Adipose tissue (tissue), 3 donors: ENCODE results near the gene ARHGAP4. TPM values are rescaled to one million over a fixed set of nuclear protein-coding genes. Genes with fewer than 3 reads are reported as not detected.

Experiments used
- H3K27ac ChIP-seq: one replicate; pipeline ENCODE4 v1.5.1; 2013; ENCODE audit warnings: low read depth, low read length
- WGBS, 3 donors: extraction: QIAGEN DNeasy Blood & Tissue Kit; methylation state at CpG; one replicate each; pipeline ENCODE4 v1.1.7; 2013; 5-methylcytosine and 5-hydroxymethylcytosine counted together
- polyA plus RNA-seq, 3 donors: library from polyadenylated mRNA; stranded (reverse); fragments of 200-250 nt; gene quantifications; one replicate each; pipeline ENCODE4 v1.2.3, GENCODE V29; 2013
- donor health status: healthy with polysubstance abuse.
- donor health status: Bipolar disorder and iron deficiency.
- donor health status: healthy.

The ARHGAP4 gene
- polyA plus RNA-seq, 3 donors: 9.9 to 106 (median 43.6) TPM

DNA sequence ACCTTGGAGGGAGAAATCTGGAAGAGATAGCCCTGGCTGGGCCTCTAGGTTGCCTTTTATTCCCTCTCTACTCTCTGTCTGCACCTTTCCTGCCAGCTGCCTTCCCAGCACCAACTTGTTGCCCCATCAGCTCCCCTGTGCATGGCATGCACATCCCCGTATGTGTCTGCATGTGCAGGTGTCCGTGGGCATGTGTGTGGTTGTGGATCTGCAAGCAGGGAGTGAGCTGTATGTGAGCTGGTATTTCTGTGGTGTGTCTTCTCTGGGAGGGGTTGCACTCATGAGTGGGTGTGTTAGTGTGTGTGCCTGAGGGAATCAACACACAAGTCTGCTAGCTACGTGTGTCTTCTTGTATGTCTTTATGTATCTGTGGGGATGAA, 50.0 kb downstream of the ARHGAP4 start:
- WGBS, 3 donors: 61 to 68% (median 64%) methylated on average over 3 of the region's 3 CpGs
- H3K27ac ChIP-seq: no peak overlapping the region

DNA sequence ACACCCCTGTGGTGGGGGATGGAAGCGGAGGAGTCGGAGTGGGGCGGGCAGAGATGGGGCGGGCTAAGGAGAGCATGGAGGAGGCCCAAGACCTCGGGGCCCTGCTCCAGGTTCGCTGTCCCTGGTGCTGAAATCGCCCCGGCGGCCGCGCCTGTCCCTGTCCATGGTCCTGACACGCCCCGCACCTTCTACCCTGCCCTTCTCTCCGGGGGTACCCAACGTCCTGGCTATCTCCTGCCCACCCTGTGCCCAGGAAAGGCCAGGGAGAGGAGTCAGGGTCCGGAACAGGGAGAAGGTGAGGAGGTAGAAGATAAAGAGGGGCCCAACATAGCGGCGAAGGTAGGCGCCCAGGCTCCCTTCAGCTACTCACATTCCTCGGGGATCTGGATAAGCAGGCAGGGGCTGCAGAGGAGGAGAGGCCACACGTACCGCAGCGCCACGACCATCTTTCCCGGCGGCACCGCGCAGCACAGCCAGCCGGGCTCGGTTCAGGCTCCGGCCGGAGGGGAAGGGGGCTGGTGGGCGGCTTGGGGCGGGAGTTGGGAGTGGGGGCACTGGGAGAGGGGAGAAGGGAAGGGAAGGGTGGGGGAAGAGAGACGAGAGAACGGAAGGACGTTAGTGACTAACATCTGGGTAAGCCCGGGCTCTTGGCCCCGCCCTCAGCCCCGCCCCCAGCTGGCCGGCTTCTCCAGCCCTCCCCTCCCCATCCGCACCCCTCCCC, 50.5 kb downstream of the ARHGAP4 start:
- 0 to 13% (median 2%) methylated on average over 1 to 39 of the region's 42 CpGs for WGBS, 3 donors
- no peak overlapping the region for H3K27ac ChIP-seq

DNA sequence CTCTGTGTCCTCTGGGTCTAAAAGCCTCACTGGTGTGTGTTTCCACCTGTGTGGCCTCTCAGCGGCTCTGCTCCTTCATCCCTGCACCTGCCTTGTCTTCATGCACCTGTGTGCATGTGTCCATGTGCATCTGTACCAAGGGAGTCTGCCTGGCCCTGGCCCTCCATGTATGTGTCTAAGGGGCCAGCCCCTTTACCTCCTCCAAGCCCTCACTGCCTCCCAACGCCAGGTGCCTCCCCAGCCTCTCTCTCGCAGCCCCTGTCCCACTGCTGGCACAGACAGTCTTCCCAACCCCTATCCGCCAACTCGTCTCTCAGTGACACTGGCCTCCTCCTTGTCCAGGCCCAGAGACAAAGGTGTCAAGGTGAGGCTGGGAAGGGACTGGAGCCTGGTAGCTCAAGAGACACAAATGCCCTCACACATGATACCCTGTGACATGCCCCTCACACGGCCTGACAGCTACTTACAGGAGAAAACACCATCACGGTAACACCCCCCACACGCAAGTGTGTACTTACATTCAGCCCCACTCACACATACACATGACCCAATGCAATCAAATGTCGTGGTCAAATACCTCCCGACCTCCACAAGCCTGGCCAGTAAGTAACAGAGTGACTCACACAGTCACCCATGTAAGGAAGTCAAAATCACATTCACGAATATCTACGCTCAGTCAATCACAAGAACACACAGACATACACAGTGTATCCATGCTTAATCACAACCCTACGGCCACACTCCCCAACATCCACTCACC, 51.5 kb downstream of the ARHGAP4 start:
- 72 to 85% (median 85%) methylated on average over 13 of the region's 13 CpGs for WGBS, 3 donors
- H3K27ac ChIP-seq: no peak overlapping the region

DNA sequence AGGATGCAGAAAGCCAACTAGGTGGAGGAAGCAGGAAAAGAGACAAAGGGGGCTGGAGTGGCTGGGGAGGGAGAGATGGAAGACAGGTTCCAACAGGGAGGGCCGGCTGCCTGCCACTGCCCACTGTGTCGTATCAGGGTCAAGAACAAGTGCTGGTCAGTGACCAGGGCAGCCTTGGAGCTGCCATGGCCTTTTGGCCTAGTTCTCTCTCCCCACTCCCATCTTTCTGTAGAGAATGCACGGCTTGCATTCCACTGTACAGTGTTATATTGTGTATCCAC, 52.0 kb downstream of the ARHGAP4 start:
- H3K27ac ChIP-seq: no peak overlapping the region
- 53 to 56% methylated on average over 3 of the region's 3 CpGs; no CpG with 5 or more reads in 1 of the 3 donors for WGBS, 3 donors

DNA sequence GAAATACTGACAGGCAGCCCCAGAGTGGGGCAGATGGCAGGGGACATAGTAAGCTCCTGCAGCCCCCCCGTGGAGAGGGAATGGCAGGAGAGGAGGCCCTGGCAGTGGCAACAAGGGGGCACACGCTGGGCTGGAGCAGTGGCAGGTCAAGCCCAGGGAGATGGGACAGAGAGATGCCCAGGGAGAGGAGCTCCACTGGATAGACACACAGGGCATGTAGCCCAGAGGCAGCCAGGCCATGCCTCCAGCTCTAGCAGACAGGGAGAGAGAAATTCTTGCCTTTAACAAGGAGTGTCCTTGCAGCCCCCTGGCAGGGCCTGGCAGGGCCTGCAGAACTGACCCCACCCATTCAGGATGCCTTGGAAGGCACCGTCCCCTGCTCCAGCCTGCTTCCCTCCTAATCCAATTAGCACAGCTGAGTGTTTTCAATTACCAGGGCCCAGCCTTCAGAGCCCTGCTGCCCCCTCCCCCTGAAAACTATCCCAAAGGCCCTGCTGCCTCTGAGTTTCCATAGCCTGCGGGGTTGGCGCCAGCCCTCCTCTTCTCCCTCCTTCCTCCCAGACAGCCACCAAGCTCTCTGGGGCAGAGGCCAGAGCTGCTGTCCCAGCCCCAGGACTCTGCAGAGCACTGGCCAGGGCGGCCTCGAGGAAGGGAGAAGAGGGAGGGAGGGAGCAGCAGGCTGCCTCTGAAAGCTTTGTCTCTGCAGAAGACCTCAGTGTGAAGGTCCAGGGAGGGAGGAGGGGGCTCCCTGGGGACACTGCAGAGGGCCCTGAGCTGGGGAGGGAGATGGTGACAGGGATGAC, 52.6 kb downstream of the ARHGAP4 start:
- 9 to 49% (median 45%) methylated on average over 2 to 7 of the region's 7 CpGs for WGBS, 3 donors

DNA sequence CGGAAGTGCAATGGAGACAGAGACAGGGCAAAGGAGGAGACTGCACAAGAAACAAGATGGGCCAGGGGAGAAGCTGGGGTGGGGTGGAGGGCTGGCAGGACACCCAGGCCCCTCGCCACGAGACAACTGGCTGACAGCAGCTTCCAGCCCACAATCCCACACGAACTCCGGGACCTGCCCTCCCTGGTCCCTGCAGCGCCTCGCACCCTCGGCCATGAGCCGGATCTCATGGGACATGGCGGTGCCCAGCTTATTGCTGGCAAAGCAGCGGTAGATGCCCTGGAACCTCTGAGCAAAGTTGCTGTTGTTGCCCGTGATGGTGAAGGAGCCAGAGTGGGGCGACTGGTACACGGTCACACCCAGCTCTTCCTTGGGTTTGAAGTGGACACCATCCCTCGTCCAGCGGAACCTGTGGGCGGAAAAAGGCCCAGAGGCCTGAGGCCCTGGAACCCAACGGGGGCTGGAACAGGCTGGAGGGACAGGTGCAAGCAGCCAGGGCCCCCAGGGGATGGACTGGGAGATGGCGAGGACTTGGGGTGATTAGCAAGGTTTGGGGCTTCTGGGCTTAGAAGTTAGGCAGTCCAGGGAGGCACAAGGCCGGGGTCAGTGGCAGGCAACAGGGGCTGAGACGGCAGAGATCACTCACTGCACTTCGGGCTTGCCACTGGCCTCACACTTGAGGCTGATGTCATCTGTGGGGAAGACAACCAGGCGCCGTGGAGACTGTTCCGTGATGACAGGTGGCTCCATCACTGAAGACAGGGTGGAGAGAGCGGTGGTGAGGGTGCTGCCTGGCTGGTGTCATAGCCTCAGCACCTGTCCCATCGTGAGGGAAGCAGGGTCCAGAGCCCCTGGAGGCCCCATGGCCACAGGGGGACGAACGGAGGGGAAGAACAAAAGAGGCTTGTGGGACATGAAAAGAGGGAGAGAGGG, 53.9 kb downstream of the ARHGAP4 start:
- no peak overlapping the region for H3K27ac ChIP-seq
- 74 to 82% (median 76%) methylated on average over 20 to 29 of the region's 29 CpGs for WGBS, 3 donors

More for the DNA sequence above, 52.6 kb downstream of the ARHGAP4 start:
- H3K27ac ChIP-seq: no peak overlapping the region

DNA sequence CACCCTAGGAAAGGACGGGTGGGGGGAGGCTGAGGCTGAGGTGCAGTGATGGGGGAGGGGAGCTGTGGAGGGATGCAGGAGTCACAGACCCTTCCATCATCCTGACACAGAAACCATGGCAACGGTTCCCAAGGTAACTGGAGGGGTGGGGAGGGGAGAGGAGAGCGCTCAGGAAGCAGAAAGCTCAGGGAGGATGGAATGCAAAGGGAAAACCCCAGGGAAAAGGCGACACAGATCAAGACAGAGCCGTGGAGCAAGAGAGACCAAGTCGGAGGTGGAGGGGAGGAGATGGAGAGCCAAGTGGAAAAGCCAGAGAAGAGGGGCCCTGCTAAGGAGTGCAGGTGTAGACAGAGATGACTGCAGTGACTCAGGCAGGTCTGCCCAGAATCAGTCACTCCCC, 54.6 kb downstream of the ARHGAP4 start:
- H3K27ac ChIP-seq: no peak overlapping the region
- 14 to 32% (median 28%) methylated on average over 5 to 6 of the region's 6 CpGs for WGBS, 3 donors

DNA sequence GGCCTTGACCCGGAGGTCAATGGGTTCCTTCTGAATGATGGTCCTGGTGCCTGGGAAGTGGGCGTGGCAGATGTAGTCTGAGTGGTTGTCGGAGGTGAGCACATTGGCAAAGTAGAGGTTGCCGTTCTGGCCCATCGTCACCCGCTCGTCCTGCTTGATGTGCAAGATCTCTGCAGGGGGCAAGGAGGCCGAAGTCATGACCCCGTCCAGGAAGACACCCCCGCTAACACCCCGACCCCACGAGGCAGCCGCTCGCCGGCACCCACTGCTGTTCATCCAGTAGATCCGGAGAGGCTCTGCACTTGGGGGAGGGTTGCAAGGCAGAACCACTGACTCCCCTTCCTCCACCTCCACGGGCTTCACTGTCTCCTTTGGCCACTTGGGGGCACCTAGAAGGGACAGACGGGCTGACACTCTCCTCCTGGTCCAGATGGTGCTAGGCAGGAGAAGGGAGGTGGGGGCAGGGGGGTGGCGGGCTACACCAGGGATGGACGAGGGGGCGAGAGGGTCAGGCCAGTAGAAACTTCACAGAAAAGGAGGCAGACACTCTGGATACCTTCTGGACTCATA, 55.2 kb downstream of the ARHGAP4 start:
- 50 to 62% (median 54%) methylated on average over 9 to 21 of the region's 21 CpGs for WGBS, 3 donors
- no peak overlapping the region for H3K27ac ChIP-seq

DNA sequence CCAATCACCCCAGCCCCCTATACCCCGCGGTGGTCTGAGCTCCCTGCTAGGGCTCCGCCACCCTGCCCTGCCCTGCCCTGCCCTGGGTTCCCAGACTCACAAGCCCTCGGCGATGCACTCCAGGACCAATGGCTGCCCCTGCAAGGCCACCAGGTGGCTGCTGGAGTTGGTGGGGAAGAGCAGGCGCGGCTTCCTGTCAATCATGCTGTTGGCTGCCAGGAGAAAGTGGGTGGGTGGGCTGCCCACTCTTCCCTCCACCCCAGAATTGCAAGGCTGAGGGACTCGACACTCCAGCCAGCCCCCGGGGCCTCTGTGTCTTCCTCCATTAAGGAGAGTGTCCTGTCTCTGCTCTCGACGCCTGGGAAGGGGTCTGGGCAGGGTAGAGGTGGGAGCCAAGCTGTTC, 55.8 kb downstream of the ARHGAP4 start:
- 73 to 90% (median 78%) methylated on average over 9 to 11 of the region's 11 CpGs for WGBS, 3 donors
- no peak overlapping the region for H3K27ac ChIP-seq

DNA sequence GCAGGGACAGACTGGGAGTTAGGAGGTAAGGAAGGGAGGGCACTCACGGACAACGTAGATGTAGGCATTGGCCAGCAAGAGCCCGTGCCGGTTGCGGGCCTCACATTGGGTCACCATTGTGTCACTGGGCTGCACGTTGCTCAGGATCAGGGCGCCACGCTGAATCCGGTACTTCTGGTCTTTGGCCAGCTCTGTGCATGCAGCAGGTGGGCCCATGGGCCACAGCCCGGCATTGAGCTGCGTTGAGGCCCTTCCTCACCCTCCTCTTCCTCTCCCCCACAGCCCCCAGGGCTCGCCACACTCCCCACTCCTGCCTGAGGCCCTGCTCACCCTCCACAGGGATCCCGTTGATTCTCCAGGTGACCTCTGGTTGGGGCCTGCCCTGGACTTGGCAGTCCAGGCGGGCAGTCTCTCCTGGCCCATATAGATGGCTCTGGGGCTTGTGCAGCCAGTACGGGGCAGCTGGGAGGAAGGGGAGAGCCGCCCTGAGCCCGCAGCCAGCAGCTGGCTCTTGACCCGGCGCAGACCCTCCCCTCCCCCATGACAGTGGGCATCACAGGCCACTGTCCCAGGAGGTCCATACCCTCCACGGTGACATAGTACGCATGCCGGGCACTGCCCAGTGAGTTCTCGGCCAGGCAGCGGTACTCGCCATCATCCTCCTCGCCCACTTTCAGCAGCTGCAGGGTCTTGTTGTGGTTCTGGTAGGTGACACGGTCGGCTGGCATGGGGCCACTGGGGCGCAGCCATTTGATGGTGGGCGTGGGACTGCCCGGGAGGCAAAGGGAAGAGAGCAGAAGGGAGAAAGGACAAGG, 56.4 kb downstream of the ARHGAP4 start:
- H3K27ac ChIP-seq: no peak overlapping the region
- WGBS, 3 donors: 83 to 91% (median 85%) methylated on average over 9 to 31 of the region's 31 CpGs

DNA sequence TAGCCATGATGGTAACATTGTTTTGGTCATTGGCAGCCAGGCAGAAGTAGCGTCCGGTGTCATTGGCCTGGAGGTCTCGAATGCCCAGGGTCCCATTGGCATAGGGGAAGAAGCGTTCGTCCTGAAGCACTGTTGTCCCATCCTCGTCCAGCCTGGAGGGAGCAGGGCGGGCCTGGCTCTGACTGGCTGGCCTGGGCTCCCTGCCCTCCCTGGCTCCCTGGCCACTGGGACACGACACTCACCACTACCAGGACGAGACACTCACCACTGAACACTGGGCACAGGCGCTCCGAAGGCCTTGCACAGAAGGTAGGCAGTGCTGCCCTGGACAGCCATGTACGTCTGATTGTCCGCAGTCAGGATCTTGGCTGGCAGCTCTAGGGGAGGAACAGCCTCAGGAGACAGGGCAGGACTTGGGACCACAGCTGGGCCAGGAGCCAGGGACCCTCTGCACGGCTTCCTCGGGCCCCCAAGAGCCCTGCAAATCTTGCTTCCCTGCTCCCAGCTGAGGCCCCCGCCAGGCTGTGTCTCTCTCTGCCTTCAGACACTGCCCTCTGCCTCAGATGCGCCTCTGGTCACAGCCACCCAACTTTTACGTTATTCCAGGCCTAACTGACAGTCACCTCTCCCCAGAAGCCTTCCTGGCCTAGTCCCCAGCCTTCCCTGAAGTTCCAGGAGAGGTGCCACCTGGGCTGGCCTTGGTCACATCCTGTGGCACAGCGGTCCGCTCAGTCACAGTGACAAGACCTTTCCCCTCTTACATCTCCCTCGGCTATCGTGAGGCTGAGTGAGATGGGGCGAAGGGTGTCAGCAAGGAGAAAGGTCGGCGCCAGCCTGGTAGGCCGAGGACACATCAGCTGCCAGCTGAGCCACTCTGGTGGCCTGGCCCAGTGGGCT, 57.2 kb downstream of the ARHGAP4 start:
- H3K27ac ChIP-seq: no peak overlapping the region
- 89 to 94% (median 93%) methylated on average over 15 to 26 of the region's 26 CpGs for WGBS, 3 donors

DNA sequence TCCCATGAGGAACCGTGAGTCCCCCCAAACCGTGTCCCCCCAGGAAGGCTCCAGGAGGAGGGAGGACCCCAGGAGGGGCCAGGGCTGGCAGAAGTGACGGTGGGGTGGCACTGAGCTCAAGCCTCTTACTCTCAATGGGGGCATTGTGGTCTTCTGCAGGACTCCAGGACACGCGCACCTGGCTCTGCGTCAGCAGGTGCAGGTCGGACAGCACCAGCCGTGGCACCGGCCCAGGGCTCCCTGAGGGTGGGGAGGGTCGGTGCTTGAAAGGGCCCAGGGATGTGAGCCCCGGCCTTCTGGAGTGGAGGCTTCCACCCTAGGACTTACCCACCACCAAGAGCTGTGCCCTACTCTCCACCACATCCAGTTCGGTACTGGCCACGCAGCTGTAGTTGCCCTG, 58.4 kb downstream of the ARHGAP4 start:
- WGBS, 3 donors: 87 to 94% (median 91%) methylated on average over 5 to 13 of the region's 13 CpGs
- no peak overlapping the region for H3K27ac ChIP-seq

DNA sequence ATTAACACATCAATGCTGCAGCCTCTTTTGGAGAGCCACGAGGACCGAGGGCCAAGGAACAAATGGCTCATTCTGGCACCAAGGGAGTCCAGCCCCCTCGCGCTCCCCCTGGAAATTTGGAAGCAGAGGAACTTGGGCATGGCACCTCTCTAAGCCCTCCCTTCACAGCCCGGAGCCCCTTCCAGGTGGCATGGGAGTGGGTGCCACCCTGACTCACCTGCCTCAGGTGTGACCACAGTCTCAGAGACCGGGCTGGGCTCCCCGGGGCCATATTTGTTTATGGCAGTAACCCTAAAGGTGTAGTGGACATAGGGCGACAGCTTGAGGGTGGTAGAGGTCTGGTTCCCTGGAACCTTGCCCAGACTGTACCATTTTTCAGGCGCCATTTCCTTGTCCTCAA, 58.9 kb downstream of the ARHGAP4 start:
- no peak overlapping the region for H3K27ac ChIP-seq
- 81 to 88% (median 82%) methylated on average over 9 of the region's 9 CpGs for WGBS, 3 donors

DNA sequence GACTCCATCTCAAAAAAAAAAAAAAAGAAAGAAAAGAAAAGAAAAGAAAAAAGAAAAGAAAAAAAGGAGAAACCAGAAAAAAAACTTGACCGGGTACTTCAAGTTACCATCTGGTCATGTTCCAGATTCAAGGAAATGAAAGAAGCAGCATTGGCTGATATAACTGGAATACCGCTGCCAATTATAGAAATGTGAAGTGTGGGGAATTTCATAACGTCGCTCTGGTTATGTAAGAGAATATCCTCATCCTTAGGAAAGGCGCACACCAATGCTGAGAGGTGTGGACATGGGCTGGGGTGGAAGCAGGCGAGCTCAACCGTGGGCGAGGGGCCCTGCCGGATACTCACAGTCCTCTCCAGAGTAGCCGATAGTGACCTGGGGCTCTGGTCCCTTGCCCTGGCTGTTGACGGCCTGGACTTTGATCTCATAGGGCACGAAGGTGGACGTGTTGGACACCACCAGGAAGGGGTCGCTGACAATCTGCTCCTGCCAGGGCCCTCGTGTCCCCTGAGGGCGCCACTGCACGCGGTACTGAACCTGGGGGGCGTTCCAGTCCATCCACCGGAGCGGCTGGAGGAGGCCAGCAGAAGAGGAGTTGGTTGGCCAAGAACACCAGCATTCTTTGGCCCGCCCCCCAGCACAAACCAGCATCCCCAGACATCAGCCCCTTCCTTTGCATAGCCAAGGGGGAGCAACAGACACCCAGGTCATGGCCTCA, 59.6 kb downstream of the ARHGAP4 start:
- 77 to 80% (median 77%) methylated on average over 21 to 22 of the region's 22 CpGs for WGBS, 3 donors

DNA sequence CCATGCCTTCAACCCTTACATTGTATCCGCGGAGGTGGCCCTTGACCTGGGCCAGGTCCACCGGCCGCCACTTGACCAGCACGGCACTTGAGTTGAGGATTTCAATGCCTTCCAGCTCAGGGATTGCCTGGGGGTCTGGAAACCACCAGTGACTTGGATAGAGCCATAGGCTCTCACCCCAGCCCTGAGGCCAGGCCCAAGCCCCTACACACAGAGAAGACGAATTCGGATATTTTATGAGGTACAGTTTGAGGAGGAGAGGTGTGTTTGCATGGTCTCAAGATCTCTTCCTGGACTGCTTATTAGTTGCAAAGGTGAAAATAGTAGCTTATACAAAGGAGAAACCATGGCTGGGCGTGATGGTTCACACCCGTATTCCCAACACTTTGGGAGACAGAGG, 60.4 kb downstream of the ARHGAP4 start:
- H3K27ac ChIP-seq: no peak overlapping the region
- 83 to 97% (median 94%) methylated on average over 7 to 9 of the region's 9 CpGs for WGBS, 3 donors

More for the DNA sequence above, 59.6 kb downstream of the ARHGAP4 start:
- no peak overlapping the region for H3K27ac ChIP-seq

DNA sequence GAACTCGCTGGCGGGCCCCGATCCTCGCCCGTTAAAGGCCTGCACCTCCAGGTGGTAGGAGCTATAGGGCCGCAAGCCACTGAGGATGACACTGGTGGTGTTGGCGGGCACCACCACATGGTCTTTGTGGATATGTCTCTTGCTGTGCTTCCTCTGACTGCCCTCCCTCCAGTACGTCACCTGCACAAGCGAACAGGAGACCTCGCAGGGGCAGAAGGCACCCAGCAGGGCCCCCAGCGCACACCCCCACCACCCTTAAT, 60.8 kb downstream of the ARHGAP4 start:
- WGBS, 3 donors: 85 to 97% (median 96%) methylated on average over 8 to 11 of the region's 11 CpGs
- no peak overlapping the region for H3K27ac ChIP-seq
